Stimulated activated CD8-positive, alpha-beta memory T cell treated with anti-CD3 and anti-CD28 coated beads, Interleukin-4, amount 100 ng/mL, for 4 hours (primary cell): ENCODE data around the gene FOXO3.
"Not testable (repeated sequence)": the region's sequence is repeated elsewhere in the genome, so short reads cannot be mapped to it uniquely, and the experiment has no call there.

Source experiments
- DNase-seq, 2 donors: peaks; one replicate each; pipeline ENCODE4 v3.0.0-alpha.2; 2020; ENCODE audit warnings: low read depth in 2 of 2, low spot score in 1 of 2

The FOXO3 gene

GRCh38 chr6:108555399-108556052, 5.2 kb upstream of the FOXO3 start:
- DNase-seq, result no peak

- no peak for DNase-seq
These were observed 4.5 kb upstream of the FOXO3 start for GRCh38 chr6:108556250-108556649.

- no peak for DNase-seq
These were observed 3.7 kb upstream of the FOXO3 start for GRCh38 chr6:108556866-108557493.

GRCh38 chr6:108557494-108558371, 3.0 kb upstream of the FOXO3 start:
- peak; percentile 47 to 67 for DNase-seq

GRCh38 chr6:108558372-108559096, 2.2 kb upstream of the FOXO3 start:
- DNase-seq, result peak; percentile 85 to 95

GRCh38 chr6:108559097-108559883, 1.4 kb upstream of the FOXO3 start:
- DNase-seq, result peak; percentile 61 to 77

- no peak for DNase-seq
These were observed 744 bp upstream of the FOXO3 start for GRCh38 chr6:108559884-108560462.

GRCh38 chr6:108561309-108561647, 561 bp downstream of the FOXO3 start:
- not testable (repeated sequence) for DNase-seq

- no peak for DNase-seq
These were observed 1.2 kb downstream of the FOXO3 start for GRCh38 chr6:108561742-108562502.

GRCh38 chr6:108562503-108562993, 1.8 kb downstream of the FOXO3 start:
- no peak for DNase-seq

- DNase-seq, result no peak
These were observed 2.6 kb downstream of the FOXO3 start for GRCh38 chr6:108563292-108563691.

GRCh38 chr6:108564178-108564577, 3.5 kb downstream of the FOXO3 start:
- no peak for DNase-seq

- DNase-seq, result no peak
These were observed 4.5 kb downstream of the FOXO3 start for GRCh38 chr6:108565091-108565766.

GRCh38 chr6:108565893-108566292, 5.2 kb downstream of the FOXO3 start:
- no peak for DNase-seq

- DNase-seq, result no peak
These were observed 5.7 kb downstream of the FOXO3 start for GRCh38 chr6:108566406-108566805.

GRCh38 chr6:108568101-108568500, 7.4 kb downstream of the FOXO3 start:
- no peak for DNase-seq

- no peak for DNase-seq
These were observed 8.0 kb downstream of the FOXO3 start for GRCh38 chr6:108568551-108569305.

GRCh38 chr6:108570517-108570916, 9.8 kb downstream of the FOXO3 start:
- DNase-seq, result no peak
